IMR-90 (cell line): ENCODE results near the gene COL4A2.
"Not testable (repeated sequence)": the region's sequence is repeated elsewhere in the genome, so short reads cannot be mapped to it uniquely, and the experiment has no call there.

Experiments
- CHD1 ChIP-seq: IDR thresholded peaks from 2 replicates; pipeline ENCODE4 v1.6.1; 2012; ENCODE audit warnings: low read depth, low read length, improper control_type of control experiment
- TF ChIP-seq, protein P1 (sequence below): conservative IDR thresholded peaks from 2 replicates; pipeline ENCODE4 v1.5.1; 2012; ENCODE audit warnings: mild to moderate bottlenecking, low read depth, low read length, improper control_type of control experiment

DNA sequence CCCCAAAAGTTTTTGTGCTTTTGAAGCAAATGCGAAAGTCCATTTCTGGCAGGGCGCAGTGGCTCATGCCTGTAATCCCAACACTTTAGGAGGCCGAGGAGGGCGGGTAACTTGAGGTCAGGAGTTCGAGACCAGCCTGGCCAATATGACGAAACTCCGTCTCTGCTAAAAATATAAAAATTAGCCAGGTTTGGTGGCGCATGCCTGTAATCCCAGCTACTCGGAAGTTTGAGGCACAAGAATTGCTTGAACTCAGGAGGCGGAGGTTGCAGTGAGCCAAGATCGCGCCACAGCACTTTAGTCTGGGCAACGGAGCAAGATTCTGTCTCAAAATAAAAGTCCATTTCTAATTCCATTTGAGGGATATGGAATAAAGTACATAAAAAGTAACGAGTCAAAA lies 88.5 kb downstream of the COL4A2 start:
- TF ChIP-seq, protein P1, sequence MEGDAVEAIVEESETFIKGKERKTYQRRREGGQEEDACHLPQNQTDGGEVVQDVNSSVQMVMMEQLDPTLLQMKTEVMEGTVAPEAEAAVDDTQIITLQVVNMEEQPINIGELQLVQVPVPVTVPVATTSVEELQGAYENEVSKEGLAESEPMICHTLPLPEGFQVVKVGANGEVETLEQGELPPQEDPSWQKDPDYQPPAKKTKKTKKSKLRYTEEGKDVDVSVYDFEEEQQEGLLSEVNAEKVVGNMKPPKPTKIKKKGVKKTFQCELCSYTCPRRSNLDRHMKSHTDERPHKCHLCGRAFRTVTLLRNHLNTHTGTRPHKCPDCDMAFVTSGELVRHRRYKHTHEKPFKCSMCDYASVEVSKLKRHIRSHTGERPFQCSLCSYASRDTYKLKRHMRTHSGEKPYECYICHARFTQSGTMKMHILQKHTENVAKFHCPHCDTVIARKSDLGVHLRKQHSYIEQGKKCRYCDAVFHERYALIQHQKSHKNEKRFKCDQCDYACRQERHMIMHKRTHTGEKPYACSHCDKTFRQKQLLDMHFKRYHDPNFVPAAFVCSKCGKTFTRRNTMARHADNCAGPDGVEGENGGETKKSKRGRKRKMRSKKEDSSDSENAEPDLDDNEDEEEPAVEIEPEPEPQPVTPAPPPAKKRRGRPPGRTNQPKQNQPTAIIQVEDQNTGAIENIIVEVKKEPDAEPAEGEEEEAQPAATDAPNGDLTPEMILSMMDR = not testable (repeated sequence)
- TF ChIP-seq CHD1 = not testable (repeated sequence)
